GM18858 (cell line): ENCODE results near the gene ULBP2.

Experiments
- ATAC-seq: cut with Tn5 transposase; IDR thresholded peaks from one replicate; pipeline ENCODE4 v1.9.1; 2021; ENCODE audit not compliant: unreplicated experiment

ULBP2 gene

DNA sequence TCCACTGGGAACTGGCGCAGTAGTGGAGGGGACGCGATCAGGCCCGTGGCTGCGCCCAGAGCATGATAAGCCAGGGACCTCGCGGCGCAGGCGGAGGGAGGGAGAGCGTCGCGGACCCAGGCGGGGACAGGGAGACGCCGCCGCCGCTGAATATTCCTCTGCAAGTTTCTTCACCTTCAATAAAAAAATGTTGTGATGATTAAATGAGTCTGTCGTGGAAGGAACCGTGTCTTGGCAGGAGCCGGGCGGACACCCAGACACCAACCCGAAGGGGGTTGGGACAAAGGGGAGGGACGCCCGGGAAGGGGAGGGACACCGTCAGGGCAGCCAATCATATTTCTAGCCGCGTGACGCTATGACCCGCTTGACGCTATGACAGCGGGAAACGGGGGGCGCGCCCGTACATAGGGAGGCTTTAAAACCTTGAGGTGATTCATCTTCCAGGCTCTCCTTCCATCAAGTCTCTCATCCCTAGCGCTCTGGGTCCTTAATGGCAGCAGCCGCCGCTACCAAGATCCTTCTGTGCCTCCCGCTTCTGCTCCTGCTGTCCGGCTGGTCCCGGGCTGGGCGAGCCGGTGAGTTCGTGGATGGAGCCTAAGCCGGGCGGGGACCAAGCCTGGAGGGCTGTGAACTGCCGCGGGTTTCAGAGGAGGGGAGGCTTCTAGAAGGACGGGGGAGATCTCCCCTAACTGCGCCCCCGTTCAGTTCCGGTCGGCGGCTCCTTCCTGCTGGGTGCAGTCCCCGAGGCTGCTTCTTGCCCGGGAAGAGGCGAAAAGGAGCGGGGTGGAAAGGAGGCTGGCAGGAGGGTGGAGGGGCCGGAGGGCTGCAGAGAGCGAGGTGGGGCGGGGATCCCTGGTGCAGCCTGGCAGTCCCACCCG lies at the start of gene ULBP2:
Gene ULBP2, plus strand, starts transcription at position 432 of the 878 bp plus-strand sequence. Its CDS starts 59 bp downstream, at position 491.
- ATAC-seq: no peak

GRCh38 chr6:149895048-149895590 lies 46.7 kb upstream of the ULBP2 start:
- ATAC-seq: no peak

DNA sequence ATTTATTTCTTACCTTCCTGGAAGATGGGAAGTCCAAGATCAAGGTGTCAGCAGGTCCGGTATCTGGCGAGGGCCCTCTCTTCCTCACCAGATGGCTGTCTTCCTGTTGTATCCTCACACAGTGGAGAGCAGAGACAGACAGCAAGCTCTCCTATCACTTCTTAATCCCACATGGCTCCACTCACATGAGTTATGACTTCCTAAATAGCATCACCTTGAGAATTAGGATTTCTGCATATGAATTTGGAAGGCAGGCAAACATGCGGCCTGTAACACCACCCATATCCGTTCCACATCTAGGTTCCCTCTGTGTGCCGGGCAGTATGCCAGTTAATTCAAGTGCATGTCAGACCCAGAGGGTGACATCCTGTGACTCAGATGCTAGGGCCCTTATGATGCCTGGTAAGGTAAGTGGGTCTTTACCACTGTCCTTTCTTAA lies 46.0 kb upstream of the ULBP2 start:
- no peak for ATAC-seq

- no peak for ATAC-seq
These were observed 45.3 kb upstream of the ULBP2 start for GRCh38 chr6:149896491-149896890.

GRCh38 chr6:149897015-149897697 lies 44.7 kb upstream of the ULBP2 start:
- no peak for ATAC-seq

DNA sequence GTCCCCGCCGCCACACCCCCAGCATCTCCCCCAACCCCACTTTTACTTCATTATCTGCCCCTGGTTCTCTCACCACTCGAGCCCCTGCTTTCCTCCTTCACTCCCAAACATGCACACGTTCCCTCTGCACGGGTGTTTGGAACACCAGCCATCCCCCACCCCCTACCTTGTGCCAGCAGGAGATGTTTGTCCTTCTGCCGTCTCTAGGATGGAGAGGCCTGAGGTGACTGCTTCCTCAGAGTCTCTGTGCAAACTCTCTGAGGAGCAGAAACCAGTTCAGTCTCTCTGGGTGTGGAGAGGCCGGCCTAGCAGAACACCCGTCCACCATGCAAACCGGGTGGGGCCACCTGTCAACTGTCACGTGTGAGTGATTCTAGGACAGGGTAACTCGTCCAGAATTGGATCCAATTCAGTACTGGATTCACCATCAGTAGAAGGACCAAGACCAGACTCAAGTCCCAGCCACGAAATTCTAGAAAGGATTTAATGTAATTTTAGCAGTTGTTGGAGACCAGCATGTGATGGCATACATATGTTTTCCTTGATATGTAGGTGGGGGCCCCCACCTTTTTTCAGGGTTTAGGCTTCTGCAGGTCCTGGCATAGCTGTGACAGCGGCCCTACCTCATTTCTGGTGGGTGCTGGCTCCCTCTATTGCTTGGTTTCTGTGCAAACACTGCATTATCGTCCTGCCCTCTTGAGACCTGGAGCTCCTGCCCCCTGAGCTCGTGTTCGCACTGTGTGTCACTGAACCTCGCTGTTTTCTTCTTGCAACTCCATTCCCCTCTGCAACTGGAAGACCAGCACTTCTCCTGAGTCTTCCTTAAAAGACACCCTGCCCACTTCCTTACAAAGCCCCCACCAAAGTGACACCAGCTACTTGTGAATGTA lies 43.7 kb upstream of the ULBP2 start, which contains the start of gene RAET1E:
Gene RAET1E, minus strand, starts transcription at position 259 of the 890 bp plus-strand sequence. CDS start 7,212 bp downstream, outside the sequence.
- no peak for ATAC-seq

DNA sequence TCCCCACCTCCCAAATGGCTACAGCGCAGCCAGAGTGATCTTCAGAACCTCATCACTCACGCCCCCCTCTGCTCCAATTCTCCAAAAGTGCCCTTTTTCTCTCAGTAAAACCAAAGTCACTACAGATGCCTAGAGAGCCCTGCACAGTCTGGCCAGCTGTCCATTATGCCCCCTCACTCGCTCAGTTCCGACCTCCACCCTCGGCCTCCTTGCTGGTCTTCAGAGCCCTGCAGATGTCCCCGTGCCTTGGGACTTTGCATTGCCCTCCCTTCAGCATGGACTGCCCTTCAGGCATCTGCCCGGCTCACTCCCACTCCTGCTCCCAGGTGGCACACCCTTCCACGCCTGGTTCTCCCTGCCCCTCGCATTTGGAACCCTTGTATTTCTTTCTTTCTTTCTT lies 42.8 kb upstream of the ULBP2 start:
- no peak for ATAC-seq

GRCh38 chr6:149899486-149899885 lies 42.3 kb upstream of the ULBP2 start:
- ATAC-seq: no peak

DNA sequence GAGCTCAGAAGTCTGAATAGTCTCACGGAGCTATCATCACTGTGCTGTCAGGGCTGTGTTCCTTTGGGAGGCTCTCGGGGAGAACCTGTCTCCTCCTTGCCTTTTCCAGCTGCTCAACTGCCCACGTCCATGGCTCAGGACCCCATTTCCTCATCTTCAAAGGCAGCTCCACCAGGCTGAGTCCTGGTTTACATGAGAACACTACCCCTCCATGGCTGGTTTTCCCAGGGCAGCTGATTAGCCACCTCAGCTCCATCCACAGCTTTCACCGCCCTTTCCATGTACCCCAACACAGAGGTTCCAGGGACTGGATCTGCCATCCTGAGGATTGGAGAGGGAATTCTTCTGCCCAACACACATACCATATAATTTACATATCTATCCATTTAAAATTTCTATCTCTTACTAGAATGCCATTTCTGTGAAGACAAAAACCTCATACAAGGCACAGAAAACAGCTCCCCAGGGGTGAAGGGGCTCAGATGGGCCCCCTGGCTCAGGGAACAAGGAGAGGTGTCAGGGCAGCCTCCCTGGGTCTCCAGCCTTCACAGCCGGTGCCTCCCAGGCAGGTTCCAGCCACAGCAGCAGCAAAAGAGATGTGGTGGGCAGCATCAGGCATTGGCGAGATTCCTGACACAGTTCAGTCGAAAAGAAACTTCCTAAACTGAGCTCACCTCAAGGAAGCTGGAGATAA lies 41.7 kb upstream of the ULBP2 start:
- no peak for ATAC-seq

DNA sequence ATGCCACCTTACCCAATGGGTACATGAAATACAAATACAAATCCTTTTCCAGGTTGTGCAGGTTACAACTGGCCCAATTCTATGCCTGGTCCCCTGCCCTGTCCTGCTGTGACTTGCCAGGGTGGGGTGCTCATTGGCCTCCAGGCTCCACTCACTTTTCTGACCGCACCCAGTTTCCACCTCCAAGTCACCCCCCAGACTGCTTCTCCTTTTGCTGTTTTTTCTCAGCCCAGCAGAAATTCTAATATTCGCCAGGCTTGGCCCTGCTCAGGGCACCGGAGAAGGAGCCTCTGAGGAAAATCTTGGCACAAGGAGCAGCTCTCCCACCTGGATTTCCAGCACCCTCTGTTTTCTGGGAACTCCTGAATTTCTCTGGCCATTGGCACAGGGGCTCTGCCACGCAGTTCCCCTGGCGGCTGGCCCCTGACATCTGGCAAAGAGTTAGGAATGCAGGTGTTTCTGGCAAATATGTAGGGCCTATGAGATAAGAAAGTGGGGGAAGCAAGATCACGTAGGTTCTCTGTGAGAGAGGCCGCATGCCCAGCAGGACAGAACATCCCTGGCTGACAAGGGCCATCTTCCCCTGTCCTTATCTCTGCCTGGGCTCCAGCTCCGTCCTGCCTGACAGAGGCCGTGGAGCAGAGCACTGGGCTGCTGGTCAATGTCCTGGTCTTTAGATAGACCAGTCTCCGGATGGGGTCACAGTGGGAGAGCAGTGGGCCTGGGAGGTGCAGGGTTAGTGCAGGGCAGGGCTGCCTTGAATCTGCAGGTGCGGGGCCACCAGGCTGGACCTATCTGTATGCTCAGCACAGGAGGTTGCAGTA lies 41.0 kb upstream of the ULBP2 start:
- no peak for ATAC-seq

DNA sequence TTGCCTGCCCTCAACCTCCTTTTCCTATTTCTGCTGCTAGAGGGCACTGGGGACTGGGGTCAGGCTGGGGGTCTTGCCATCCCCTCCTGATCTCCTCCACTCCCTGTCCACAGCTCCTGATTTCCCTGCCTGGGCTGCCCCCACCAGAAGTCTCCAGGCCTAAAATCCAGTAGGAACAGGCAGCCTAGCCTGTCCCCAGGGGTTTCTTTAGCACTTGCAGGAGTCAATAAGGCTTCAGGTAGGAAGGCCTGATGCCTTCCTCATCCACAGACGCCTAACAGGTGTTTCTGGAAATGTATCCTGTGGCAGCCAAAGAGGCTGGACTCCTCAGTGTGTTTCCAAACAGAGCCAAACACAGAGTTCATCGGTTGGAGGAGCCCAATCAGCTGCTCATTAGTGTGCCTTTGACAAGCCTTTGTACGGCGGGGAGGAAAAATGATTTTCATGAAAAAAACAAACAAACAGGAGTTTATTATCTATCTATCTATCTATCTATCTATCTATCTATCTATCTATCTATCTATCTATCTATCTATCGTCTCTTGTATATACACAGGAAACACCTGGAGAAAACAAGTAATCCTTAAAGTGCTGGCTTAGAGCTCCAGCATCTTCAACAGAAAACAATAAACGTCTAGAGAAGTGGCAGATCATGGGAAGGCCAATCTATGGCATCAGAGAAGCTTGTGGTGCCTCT lies 40.2 kb upstream of the ULBP2 start:
- ATAC-seq: no peak

- ATAC-seq: no peak
These were observed 37.7 kb upstream of the ULBP2 start for GRCh38 chr6:149903938-149904611.

DNA sequence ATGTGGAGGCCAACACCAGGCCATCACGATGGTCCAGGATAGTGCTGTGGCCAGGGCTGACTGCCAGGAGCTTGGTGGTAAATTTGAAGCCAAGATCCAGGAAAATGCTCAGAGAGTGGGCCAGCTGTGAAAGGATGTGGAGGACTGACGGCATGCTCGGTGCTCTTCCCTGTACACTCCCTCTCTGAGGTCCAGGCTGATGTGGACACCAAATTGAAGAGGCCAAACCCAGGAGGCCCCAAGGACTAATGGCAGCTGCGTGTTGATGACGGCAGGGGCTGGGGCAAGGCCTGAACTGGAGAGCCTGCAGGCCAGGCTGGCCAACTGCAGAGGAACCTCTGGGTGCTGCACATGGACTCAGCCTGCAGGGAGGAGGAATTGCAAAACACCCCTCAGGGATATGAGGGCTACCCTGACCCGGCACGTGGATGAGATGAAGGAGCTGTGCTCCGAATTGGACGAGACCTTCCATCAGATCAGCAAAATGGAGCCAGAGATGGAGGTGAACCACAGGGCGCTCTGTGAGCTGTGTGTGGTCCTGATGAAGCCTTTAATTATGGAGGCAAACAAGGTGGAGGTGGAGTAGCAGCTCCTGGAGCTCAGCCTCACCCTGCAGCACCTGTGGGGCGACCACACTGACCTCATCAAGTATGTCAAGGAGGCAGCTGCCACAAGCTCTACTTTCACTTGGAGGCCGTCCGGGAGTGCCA lies 37.0 kb upstream of the ULBP2 start:
- no peak for ATAC-seq

GRCh38 chr6:149905371-149905910 lies 36.4 kb upstream of the ULBP2 start:
- ATAC-seq: no peak

- ATAC-seq: no peak
These were observed 35.9 kb upstream of the ULBP2 start for GRCh38 chr6:149905911-149906371.

DNA sequence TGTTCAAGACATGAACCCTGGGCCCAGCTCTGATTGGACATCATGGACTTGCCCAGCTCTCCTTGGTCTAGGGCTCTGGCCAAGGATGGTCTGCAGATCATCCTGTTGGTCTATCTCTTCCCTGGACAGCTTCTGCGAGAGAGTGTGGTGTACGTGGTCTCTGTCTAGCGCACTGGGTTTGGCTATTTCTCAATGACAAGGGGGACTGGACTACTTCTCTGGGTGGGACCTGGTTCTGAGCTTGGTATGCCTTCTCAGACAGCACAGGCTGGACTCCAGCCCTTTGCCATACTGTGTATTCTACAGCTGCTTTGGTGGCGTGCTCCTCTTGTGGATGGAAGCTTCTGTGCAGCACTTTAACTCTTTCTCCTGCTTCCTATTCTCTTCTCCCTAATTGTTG lies 35.4 kb upstream of the ULBP2 start:
- ATAC-seq: no peak

- ATAC-seq: no peak
These were observed 34.5 kb upstream of the ULBP2 start for GRCh38 chr6:149907317-149907716.
